Activated naive CD4-positive, alpha-beta T cell treated with anti-CD3 and anti-CD28 coated beads for 36 hours (primary cell): ENCODE data around the gene MLF1. TPM values are rescaled to one million over a fixed set of nuclear protein-coding genes. Genes with fewer than 3 reads are reported as not detected.
A peak's percentile ranks its signal among the peaks of the same experiment; 100 is the strongest.

ENCODE experiments used
- CTCF ChIA-PET: fragments of 350-600 bp; sonication (Branson Sonifier 250); formaldehyde crosslinking; loops from one replicate; lab custom pipeline; 2021; ENCODE audit warnings: antibody characterized with exemption; lab: Charles Lee
- DNase-seq: peaks from one replicate; pipeline ENCODE4 v3.0.0-alpha.2; 2020
- H3K27ac Mint-ChIP-seq: one replicate; pipeline ENCODE4 v1.8.0; 2021; ENCODE audit warnings: mild to moderate bottlenecking, mixed read lengths
- H3K27me3 Mint-ChIP-seq: one replicate; pipeline ENCODE4 v1.8.0; 2021; ENCODE audit warnings: low read depth, mixed read lengths
- H3K36me3 Mint-ChIP-seq: one replicate; pipeline ENCODE4 v1.8.0; 2021; ENCODE audit warnings: low read depth, mixed read lengths
- H3K4me1 Mint-ChIP-seq: one replicate; pipeline ENCODE4 v1.8.0; 2021; ENCODE audit warnings: low read depth, mixed read lengths
- H3K4me3 Mint-ChIP-seq: one replicate; pipeline ENCODE4 v1.8.0; 2021; ENCODE audit warnings: mild to moderate bottlenecking, moderate library complexity, mixed read lengths
- H3K9me3 Mint-ChIP-seq: one replicate; pipeline ENCODE4 v1.8.0; 2021; ENCODE audit warnings: mixed read lengths
- intact Hi-C: fragments of 100-400 bp; cut with micrococcal nuclease; formaldehyde crosslinking; loops from one replicate; pipeline ENCODE4 v1.15.1; 2023
- total RNA-seq, 2 experiments: library from RNA; stranded (reverse); gene quantifications; one replicate each; pipeline ENCODE4 v1.2.3, GENCODE V29; 2021

The MLF1 gene
- total RNA-seq, 2 experiments from 2014 or later = 1.2 to 1.6 TPM

DNA sequence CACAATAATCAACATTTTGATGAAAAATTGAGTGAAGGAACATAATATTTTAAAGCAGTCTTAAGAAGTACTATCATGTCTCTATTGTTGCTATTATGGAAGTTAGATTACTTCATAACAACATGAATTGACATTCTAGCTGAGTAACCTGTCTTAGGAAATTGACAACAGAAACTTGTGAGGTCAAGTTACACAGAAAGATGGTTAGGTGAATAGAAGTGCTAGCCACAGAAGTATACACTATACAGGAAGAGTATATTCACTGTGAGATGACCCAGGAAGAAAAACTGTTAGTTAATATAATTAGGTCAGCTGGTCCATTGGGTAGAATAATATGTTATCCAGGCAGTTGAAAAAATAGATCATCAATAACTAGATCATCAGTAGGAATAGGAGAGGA lies 31.2 kb downstream of the MLF1 start:
- CTCF ChIA-PET = no interaction called here
- no peak for DNase-seq
- no peak overlapping the region for H3K27ac Mint-ChIP-seq
- intact Hi-C loops = no loop called here
- H3K36me3 Mint-ChIP-seq = no peaks in the 10 kb centered on the region
- H3K27me3 Mint-ChIP-seq = peaks cover 2% of the 10 kb centered on the region
- no peaks in the 10 kb centered on the region for H3K4me1 Mint-ChIP-seq
- H3K4me3 Mint-ChIP-seq = no peak overlapping the region
- no peaks in the 10 kb centered on the region for H3K9me3 Mint-ChIP-seq

DNA sequence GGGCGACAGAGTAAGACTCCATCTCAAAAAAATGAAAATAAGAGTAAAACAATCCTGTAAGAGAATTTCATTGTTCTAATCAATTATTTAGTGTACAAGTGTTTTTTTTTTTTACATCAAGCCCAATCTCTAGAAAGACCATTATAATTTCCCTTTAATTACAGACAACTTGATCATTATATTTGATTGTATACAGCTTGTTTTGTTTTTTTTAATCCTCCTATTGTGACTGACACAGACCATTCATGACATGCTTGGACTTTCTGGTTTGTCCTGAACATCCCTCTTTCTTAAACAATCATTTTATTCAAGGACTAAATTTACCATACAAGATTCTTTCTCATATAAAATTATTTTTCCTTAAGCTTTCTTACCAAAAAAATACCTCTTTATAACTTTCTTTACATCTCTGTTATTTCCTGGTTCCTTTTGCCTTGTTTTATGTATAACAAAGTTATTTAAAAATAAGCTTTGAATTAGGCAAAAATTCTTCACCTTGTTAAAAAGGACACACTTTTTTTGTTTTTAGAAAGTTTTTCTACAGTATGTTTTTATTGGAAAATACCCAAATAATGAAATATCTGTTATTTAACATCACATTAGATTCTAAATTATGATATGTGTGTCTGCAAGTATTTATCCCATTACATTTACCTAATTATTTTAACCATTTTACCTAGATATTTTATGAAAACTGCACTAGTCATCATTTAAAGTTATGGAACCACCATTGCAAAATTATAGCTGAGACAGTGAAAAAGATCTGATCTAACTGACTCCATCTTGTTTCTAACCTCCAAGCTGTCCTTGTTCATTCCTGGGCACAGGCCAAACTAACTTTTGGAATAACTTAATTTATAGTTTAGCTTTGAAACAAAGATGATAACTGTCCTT lies 47.2 kb downstream of the MLF1 start:
- peaks cover 11% of the 10 kb centered on the region for H3K9me3 Mint-ChIP-seq
- H3K4me1 Mint-ChIP-seq = no peaks in the 10 kb centered on the region
- H3K36me3 Mint-ChIP-seq = peaks cover 8% of the 10 kb centered on the region

DNA sequence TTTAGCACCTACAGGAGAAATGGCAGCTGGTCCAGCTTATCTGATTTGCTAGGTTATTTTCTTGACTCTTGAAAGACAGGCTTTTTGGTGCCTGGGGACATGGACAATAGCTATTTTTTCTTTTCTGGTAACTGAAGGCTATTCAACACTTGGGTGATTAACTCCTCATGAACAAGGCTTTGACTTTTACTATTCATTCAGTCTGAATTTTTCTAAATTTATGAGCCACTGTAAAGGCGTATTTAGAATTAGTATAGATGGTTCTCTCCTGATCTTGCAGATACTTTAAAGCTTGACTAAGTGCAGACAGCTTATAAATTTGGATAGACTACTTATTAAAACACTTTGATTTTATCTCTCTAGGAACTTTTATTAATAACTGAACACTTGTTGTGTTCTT lies 54.9 kb downstream of the MLF1 start:
- H3K4me3 Mint-ChIP-seq = no peak overlapping the region
- peaks cover 4% of the 10 kb centered on the region for H3K9me3 Mint-ChIP-seq
- H3K36me3 Mint-ChIP-seq = peaks cover 3% of the 10 kb centered on the region
- H3K4me1 Mint-ChIP-seq = no peaks in the 10 kb centered on the region
- intact Hi-C loops = no loop called here
- no peak overlapping the region for H3K27ac Mint-ChIP-seq
- DNase-seq = no peak
- CTCF ChIA-PET = no interaction called here
- H3K27me3 Mint-ChIP-seq = peaks cover 20% of the 10 kb centered on the region

More for the DNA sequence above, 47.2 kb downstream of the MLF1 start:
- no peak overlapping the region for H3K27ac Mint-ChIP-seq
- intact Hi-C loops = no loop called here
- CTCF ChIA-PET = interaction anchor here (0.6 kb wide), 1 partner anchor 55 kb away, joined by 5 read pairs; no protein-coding TSS in a partner anchor
- H3K27me3 Mint-ChIP-seq = peaks cover 13% of the 10 kb centered on the region
- no peak for DNase-seq
- no peak overlapping the region for H3K4me3 Mint-ChIP-seq

DNA sequence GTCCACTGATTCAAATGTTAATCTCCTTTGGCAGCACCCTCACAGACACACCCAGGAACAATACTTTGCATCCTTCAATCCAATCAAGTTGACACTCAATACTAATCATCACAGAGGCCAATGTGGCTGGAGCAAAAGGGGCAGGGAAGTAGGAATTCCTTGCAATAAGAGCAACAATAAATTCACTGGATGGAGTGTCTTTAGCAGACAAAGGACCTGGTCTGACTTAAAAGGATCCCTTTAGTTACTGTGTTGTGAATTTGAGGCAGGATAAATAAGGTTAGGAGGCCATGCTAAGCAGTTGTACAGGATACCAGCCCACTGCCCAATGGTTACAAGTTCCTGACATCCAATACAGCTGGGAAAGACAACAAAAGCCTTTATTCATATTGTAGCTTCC lies 61.0 kb downstream of the MLF1 start:
- Mint-ChIP-seq H3K27me3 (peaks cover 25% of the 10 kb centered on the region), H3K27ac (no peak overlapping the region), H3K4me3 (no peak overlapping the region), H3K36me3 (no peaks in the 10 kb centered on the region), H3K9me3 (peaks cover 1% of the 10 kb centered on the region), H3K4me1 (no peaks in the 10 kb centered on the region)
- CTCF ChIA-PET = no interaction called here
- no peak for DNase-seq
- intact Hi-C loops = no loop called here

DNA sequence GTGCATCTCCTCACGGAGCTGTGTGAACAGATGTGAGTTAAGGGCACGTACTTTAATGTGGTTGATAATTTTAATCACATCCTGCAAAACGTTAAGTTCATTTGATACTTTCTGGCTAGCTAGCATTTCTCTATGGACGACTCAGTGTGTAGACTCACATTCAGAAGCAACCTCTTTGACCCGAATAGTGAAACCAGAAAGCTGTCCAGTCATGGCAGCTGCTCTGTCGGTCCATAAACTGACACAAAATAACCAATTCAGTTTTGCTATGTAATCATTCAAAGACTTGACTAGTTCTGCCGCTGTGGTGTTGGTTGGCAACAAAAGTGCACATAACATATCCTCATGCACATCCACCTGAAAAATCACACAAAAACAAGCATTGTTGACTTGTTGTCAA lies 69.7 kb downstream of the MLF1 start:
- CTCF ChIA-PET = no interaction called here
- no peak overlapping the region for H3K4me3 Mint-ChIP-seq
- no peaks in the 10 kb centered on the region for H3K27me3 Mint-ChIP-seq

DNA sequence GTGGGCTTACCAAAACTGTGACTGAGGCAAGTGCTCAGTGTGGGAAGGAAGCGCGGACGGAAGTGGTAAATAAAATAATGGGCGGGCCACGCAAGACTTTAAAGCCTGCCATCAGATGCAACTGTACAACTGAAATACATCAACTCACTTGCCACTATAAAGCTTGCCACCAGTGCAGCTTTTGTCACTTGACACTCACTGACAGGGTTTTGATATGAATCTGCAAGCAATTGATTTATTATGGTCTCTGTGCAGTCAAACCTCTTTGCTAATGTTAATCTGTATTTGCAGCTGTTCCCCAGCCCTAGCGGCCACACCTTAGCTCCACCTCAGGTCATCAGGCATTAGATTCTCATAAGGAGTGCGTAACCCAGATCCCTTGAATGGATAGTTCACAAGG lies 71.0 kb downstream of the MLF1 start:
- no peaks in the 10 kb centered on the region for H3K9me3 Mint-ChIP-seq
- H3K4me3 Mint-ChIP-seq = no peak overlapping the region
- peaks cover 7% of the 10 kb centered on the region for H3K36me3 Mint-ChIP-seq
- H3K27me3 Mint-ChIP-seq = no peaks in the 10 kb centered on the region
- CTCF ChIA-PET = interaction anchor here (1.4 kb wide), 1 partner anchor 103 kb away, joined by 4 read pairs; no protein-coding TSS in a partner anchor
- no peak for DNase-seq
- intact Hi-C loops = loop anchor here (5.0 to 10.0 kb wide), 3 partner anchors 1343 to 1753 kb away; partner anchors contain the start of genes CCNL1, IFT80, IL12A and SMC4
- H3K4me1 Mint-ChIP-seq = peaks cover 28% of the 10 kb centered on the region
- H3K27ac Mint-ChIP-seq = no peak overlapping the region

More for the DNA sequence above, 69.7 kb downstream of the MLF1 start:
- peaks cover 17% of the 10 kb centered on the region for H3K4me1 Mint-ChIP-seq
- peaks cover 3% of the 10 kb centered on the region for H3K36me3 Mint-ChIP-seq
- DNase-seq = no peak
- intact Hi-C loops = loop anchor here (5.0 to 10.0 kb wide), 3 partner anchors 1344 to 1754 kb away; partner anchors contain the start of genes CCNL1, IFT80, IL12A and SMC4
- no peak overlapping the region for H3K27ac Mint-ChIP-seq
- peaks cover 1% of the 10 kb centered on the region for H3K9me3 Mint-ChIP-seq

DNA sequence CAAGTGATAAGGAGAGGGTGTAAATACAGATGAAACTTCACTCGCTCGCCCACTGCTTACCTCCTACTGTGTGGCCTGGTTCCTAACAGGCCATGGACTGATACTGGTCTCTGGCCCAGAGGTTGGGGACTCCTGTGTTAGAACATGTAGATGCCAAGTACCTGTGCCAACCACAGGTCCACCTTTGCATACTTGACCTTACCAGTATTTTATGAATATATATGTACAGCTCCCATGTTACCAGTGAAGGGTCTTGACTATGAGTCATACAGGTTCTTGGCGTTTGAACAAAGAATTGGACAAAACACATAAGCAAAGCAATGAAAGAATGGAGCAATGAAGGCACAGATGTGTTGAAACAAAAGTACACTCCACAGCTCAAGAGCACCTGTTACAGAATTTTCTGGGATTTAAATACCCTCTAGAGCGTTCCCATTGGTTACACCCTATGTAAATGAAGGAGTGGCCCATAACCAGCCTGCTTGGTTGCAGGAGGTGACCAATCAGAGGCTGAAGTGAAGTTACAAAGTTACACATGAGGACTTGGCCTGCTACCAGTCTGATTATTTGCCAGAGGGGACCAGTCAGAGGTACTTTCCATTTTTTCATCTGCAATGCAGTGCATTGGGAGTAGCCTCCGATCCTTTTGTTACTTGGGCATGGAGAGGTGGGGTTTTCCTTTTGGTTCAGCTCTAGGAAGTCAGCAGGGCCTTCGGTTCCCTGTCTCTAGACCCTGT lies 71.6 kb downstream of the MLF1 start:
- H3K36me3 Mint-ChIP-seq = peaks cover 9% of the 10 kb centered on the region
- peaks cover 29% of the 10 kb centered on the region for H3K4me1 Mint-ChIP-seq
- DNase-seq = no peak
- H3K27me3 Mint-ChIP-seq = no peaks in the 10 kb centered on the region
- no peak overlapping the region for H3K4me3 Mint-ChIP-seq
- H3K27ac Mint-ChIP-seq = no peak overlapping the region
- H3K9me3 Mint-ChIP-seq = no peaks in the 10 kb centered on the region
- CTCF ChIA-PET = interaction anchor here (1.4 to 3.8 kb wide), 3 partner anchors 17 to 103 kb away, joined by 4 to 43 read pairs (median 13); partner anchors contain the start of gene LXN
- intact Hi-C loops = loop anchor here (5.0 to 10.0 kb wide), 3 partner anchors 1342 to 1752 kb away; partner anchors contain the start of genes CCNL1, IFT80, IL12A and SMC4

DNA sequence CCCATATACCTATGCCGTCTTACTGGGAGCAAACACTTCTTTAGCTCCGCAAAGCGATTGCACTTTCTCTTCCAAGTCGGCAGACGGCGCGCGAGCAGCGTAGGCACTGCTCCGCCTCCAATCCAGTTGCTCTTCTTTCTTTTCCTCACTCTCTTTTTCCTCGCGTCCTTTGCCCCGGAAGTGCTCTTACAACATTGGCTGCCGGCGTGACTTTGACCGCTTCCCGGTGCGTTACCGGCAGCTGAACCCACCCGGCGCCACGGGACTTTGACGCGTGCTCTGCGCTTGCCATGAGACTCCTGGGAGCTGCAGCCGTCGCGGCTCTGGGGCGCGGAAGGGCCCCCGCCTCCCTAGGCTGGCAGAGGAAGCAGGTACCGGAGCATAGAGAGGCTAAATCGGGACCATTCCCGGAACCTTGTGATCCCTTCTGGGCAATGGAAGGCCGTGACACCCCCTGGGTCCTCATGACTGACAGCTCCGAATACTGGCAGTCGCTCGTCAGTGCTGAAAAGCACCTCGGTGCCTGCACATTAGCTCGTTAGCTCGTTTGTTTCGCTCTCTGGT lies 73.4 kb downstream of the MLF1 start, which contains the start of gene GFM1:
Gene GFM1, plus strand, starts transcription at position 183 of the 564 bp plus-strand sequence. Its CDS starts 108 bp downstream, at position 291.
- peak within 1 kb of the TSS; percentile 87 for H3K27ac Mint-ChIP-seq
- peaks cover 20% of the 10 kb centered on the region for H3K36me3 Mint-ChIP-seq
- no peaks in the 10 kb centered on the region for H3K27me3 Mint-ChIP-seq
- peak within 1 kb of the TSS; percentile 97 for H3K4me3 Mint-ChIP-seq
- intact Hi-C loops = loop anchor here (1.0 to 10.0 kb wide), 10 partner anchors 28 to 1750 kb away; partner anchors contain the start of genes CCNL1, IFT80, IL12A and LXN
- no peaks in the 10 kb centered on the region for H3K9me3 Mint-ChIP-seq
- peak; percentile 93 for DNase-seq
- peaks cover 36% of the 10 kb centered on the region for H3K4me1 Mint-ChIP-seq
- CTCF ChIA-PET = interaction anchor here (0.6 to 3.8 kb wide), 18 partner anchors 10 to 1516 kb away, joined by 3 to 43 read pairs (median 4); partner anchors contain the start of genes LXN and MFSD1

DNA sequence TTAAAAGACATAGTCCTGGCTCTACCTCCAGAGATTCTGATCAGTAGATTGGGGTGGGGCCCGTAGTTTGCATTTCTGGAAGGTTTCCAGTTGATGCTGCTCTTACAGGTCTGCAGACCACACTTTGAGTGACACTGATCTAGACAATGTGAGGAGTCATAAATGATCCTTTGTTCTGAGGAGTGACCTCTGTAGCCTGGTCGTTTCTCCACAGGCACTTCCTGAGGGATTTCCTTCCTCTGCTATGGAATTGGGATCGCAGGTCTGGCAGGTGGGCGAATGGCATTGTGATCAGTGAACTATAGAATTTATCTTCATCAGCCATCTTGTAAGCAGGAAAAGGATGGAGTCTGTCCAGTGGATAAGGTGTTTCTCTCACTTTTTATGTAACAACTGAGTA lies 78.8 kb downstream of the MLF1 start:
- CTCF ChIA-PET = no interaction called here
- H3K36me3 Mint-ChIP-seq = peaks cover 32% of the 10 kb centered on the region
- intact Hi-C loops = loop anchor here (10.0 kb wide), 2 partner anchors 1335 to 1745 kb away; partner anchors contain the start of genes IFT80, IL12A and SMC4
- H3K9me3 Mint-ChIP-seq = no peaks in the 10 kb centered on the region
- no peak overlapping the region for H3K4me3 Mint-ChIP-seq
- H3K27me3 Mint-ChIP-seq = no peaks in the 10 kb centered on the region
- DNase-seq = no peak
- peaks cover 27% of the 10 kb centered on the region for H3K4me1 Mint-ChIP-seq
- H3K27ac Mint-ChIP-seq = no peak overlapping the region

DNA sequence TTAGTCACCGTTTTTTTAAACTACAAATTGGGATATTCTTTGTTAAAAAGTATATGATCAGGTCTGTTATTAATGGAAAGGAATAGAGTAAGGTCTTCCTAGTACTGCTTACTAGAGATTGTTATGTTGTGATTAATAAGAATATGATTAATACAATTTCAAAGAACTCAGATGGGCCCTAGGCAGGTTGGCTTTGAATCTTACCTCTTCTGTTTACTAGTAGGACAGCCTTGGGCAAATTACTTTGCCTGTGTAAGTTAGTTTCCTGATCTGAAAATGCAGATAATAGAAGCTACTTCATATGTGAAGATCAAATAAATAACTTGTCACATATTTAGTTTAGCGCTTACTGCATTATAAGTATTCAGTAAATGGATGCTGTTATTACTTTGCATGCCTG lies 80.2 kb downstream of the MLF1 start:
- CTCF ChIA-PET = interaction anchor here (0.7 to 1.6 kb wide), 2 partner anchors 8 to 29 kb away, joined by 5 read pairs; no protein-coding TSS in a partner anchor
- intact Hi-C loops = no loop called here
- H3K4me3 Mint-ChIP-seq = no peak overlapping the region
- no peaks in the 10 kb centered on the region for H3K27me3 Mint-ChIP-seq
- no peaks in the 10 kb centered on the region for H3K9me3 Mint-ChIP-seq
- no peak overlapping the region for H3K27ac Mint-ChIP-seq
- H3K36me3 Mint-ChIP-seq = peaks cover 33% of the 10 kb centered on the region
- DNase-seq = no peak
- H3K4me1 Mint-ChIP-seq = peaks cover 15% of the 10 kb centered on the region

DNA sequence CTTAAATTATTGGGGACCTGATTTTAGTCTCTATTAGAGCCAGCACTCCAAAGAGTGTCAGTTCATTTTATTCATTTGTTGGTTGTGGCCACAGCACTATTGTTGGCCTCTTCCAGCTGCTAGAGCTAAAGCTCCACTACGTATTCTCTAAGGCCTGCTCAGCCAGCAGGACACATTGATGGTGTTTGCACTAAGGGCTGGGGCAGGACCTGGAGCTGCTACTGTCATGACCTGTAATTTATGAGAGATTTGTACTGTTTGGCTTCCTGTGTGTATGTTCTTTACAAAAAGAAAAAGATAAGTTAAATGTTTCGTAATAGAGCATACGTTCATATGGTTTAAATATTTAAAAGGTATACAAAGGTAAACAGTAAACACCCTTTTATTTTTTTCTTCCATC lies 81.5 kb downstream of the MLF1 start:
- intact Hi-C loops = no loop called here
- Mint-ChIP-seq H3K36me3 (peaks cover 36% of the 10 kb centered on the region), H3K9me3 (no peaks in the 10 kb centered on the region), H3K27me3 (no peaks in the 10 kb centered on the region), H3K4me1 (peaks cover 10% of the 10 kb centered on the region), H3K4me3 (no peak overlapping the region), H3K27ac (no peak overlapping the region)
- DNase-seq = no peak
- CTCF ChIA-PET = interaction anchor here (1.0 kb wide), 1 partner anchor 9 kb away, joined by 3 read pairs; no protein-coding TSS in a partner anchor
